Neural cell (in vitro differentiated cells): Measurements from ENCODE around the gene GCNT2. TPM values are rescaled to one million over a fixed set of nuclear protein-coding genes. Genes with fewer than 3 reads are reported as not detected.

Source experiments
- H2AFZ ChIP-seq: fragments of 200-600, 300-800 bp; sonication (generic), shearing (Covaris generic); 2 replicates; pipeline ENCODE4 v1.6.0; 2014; ENCODE audit warnings: low read depth, mild to moderate bottlenecking, antibody characterized with exemption, low read length, moderate library complexity
- H3F3A ChIP-seq: fragments of 200-600 bp; shearing (Covaris generic); 2 replicates; pipeline ENCODE4 v1.6.1; 2016; ENCODE audit warnings: mild to moderate bottlenecking, moderate library complexity, mixed read lengths, antibody characterized with exemption, low read length; ENCODE audit not compliant: insufficient read depth, poor library complexity, severe bottlenecking
- H3K27ac ChIP-seq: fragments of 200-600, 300-800 bp; sonication (generic), shearing (Covaris generic); 2 replicates; pipeline ENCODE4 v1.5.1; 2014; ENCODE audit warnings: mild to moderate bottlenecking, low read length, moderate library complexity
- H3K27me3 ChIP-seq: fragments of 300-800, 200-600 bp; sonication (generic), shearing (Covaris generic); 2 replicates; pipeline ENCODE4 v1.6.0; 2014; ENCODE audit warnings: mild to moderate bottlenecking, low read depth, low read length, moderate library complexity; ENCODE audit not compliant: insufficient read depth
- H3K36me3 ChIP-seq: fragments of 300-800, 200-600 bp; sonication (generic), shearing (Covaris generic); 2 replicates; pipeline ENCODE4 v1.5.1; 2014; ENCODE audit warnings: mild to moderate bottlenecking, antibody characterized with exemption, low read length, moderate library complexity; ENCODE audit not compliant: insufficient read depth
- H3K4me2 ChIP-seq: fragments of 300-800, 200-600 bp; sonication (generic), shearing (Covaris generic); 2 replicates; pipeline ENCODE4 v1.6.0; 2014; ENCODE audit warnings: mild to moderate bottlenecking, low read length
- H3K4me3 ChIP-seq: fragments of 300-800, 200-600 bp; sonication (generic), shearing (Covaris generic); 2 replicates; pipeline ENCODE4 v1.5.1; 2014; ENCODE audit warnings: mild to moderate bottlenecking, low read length, moderate library complexity
- H3K79me2 ChIP-seq: fragments of 200-600 bp; shearing (Covaris generic); replicated peaks from 2 replicates; pipeline ENCODE4 v1.6.0; 2014; ENCODE audit warnings: mild to moderate bottlenecking, low read length, moderate library complexity; ENCODE audit not compliant: insufficient read depth
- H3K9ac ChIP-seq: fragments of 300-800, 200-600 bp; sonication (generic), shearing (Covaris generic); 2 replicates; pipeline ENCODE4 v1.6.1; 2016; ENCODE audit warnings: mild to moderate bottlenecking, low read length, mixed read lengths
- H3K9me2 ChIP-seq: fragments of 200-600 bp; shearing (Covaris generic); 2 replicates; pipeline ENCODE4 v1.6.1; 2016; ENCODE audit warnings: mild to moderate bottlenecking, low read length, mixed read lengths; ENCODE audit not compliant: insufficient read depth
- H3K9me3 ChIP-seq: fragments of 200-600, 300-800 bp; sonication (generic), shearing (Covaris generic); 2 replicates; pipeline ENCODE4 v1.6.1; 2016; ENCODE audit warnings: mild to moderate bottlenecking, mixed run types, low read length, moderate library complexity, mixed read lengths
- H4K20me1 ChIP-seq: fragments of 200-600 bp; shearing (Covaris generic); 2 replicates; pipeline ENCODE4 v1.6.1; 2016; ENCODE audit warnings: mild to moderate bottlenecking, mixed run types; ENCODE audit not compliant: insufficient read depth
- CTCF ChIP-seq: fragments of 450-650 bp; IDR thresholded peaks from 2 replicates; pipeline ENCODE4 v1.5.1; 2014; ENCODE audit warnings: antibody characterized with exemption, mild to moderate bottlenecking, moderate library complexity; ENCODE audit not compliant: poor library complexity, severe bottlenecking
- EP300 ChIP-seq: fragments of 450-650 bp; conservative IDR thresholded peaks from 2 replicates; pipeline ENCODE4 v1.6.1; 2014; ENCODE audit warnings: antibody characterized with exemption, mild to moderate bottlenecking, moderate library complexity; ENCODE audit not compliant: poor library complexity, severe bottlenecking
- EZH2 ChIP-seq: fragments of 200-600, 300-800 bp; shearing (Covaris generic), sonication (generic); IDR thresholded peaks from 2 replicates; pipeline ENCODE4 v1.6.1; 2014; ENCODE audit warnings: antibody characterized with exemption, low read length, borderline replicate concordance, mild to moderate bottlenecking; ENCODE audit not compliant: insufficient read depth, poor library complexity, severe bottlenecking
- MXI1 ChIP-seq: fragments of 450-650 bp; conservative IDR thresholded peaks from 2 replicates; pipeline ENCODE4 v1.6.1; 2014; ENCODE audit warnings: antibody characterized with exemption, mild to moderate bottlenecking; ENCODE audit not compliant: poor library complexity, severe bottlenecking
- POLR2AphosphoS5 ChIP-seq: IDR thresholded peaks from 2 replicates; pipeline ENCODE4 v1.6.1; 2012
- RAD21 ChIP-seq: fragments of 450-650 bp; conservative IDR thresholded peaks from 2 replicates; pipeline ENCODE4 v1.6.1; 2014; ENCODE audit warnings: antibody characterized with exemption, mild to moderate bottlenecking, moderate library complexity
- REST ChIP-seq: IDR thresholded peaks from 2 replicates; pipeline ENCODE4 v1.6.1; 2012; ENCODE audit warnings: borderline replicate concordance
- SMC3 ChIP-seq: fragments of 450-650 bp; conservative IDR thresholded peaks from 2 replicates; pipeline ENCODE4 v1.6.1; 2014; ENCODE audit warnings: antibody characterized with exemption, mild to moderate bottlenecking, moderate library complexity; ENCODE audit not compliant: poor library complexity
- TAF1 ChIP-seq: IDR thresholded peaks from 2 replicates; pipeline ENCODE4 v1.6.1; 2012; ENCODE audit warnings: low read depth
- polyA plus RNA-seq: library from polyadenylated mRNA; depleted of rRNA; stranded (reverse); fragments of >200 nt; gene quantifications from 2 replicates; pipeline ENCODE4 v1.2.3, GENCODE V29; 2014

The GCNT2 gene
- polyA plus RNA-seq, 1 donor from 2014 or later = 9.4 TPM

GRCh38 chr6:10582774-10583508 is 61.8 kb downstream of the GCNT2 start:
- H3K27me3 ChIP-seq = no peaks in the 10 kb centered on the region
- no peak overlapping the region for H3K9ac ChIP-seq
- no peak for TF ChIP-seq SMC3
- no peak for TF ChIP-seq EP300
- TF ChIP-seq TAF1 = no peak
- no peak for TF ChIP-seq EZH2
- TF ChIP-seq REST = no peak
- no peak for TF ChIP-seq POLR2AphosphoS5
- no peak for TF ChIP-seq RAD21
- no peak for TF ChIP-seq CTCF
- TF ChIP-seq MXI1 = no peak

GRCh38 chr6:10583509-10583901 is 62.4 kb downstream of the GCNT2 start:
- Histone ChIP-seq H4K20me1 (no peaks in the 10 kb centered on the region), H3K9me2 (no peaks in the 10 kb centered on the region), H3K9me3 (no peaks in the 10 kb centered on the region), H3K79me2 (no peaks in the 10 kb centered on the region), H3K4me2 (no peak overlapping the region), H3K4me3 (no peak overlapping the region), H2AFZ (no peak overlapping the region), H3F3A (no peaks in the 10 kb centered on the region), H3K9ac (no peak overlapping the region), H3K27ac (no peak overlapping the region), H3K27me3 (no peaks in the 10 kb centered on the region), H3K36me3 (no peaks in the 10 kb centered on the region)
- no peak for TF ChIP-seq RAD21
- TF ChIP-seq EP300 = no peak
- TF ChIP-seq SMC3 = no peak
- TF ChIP-seq MXI1 = no peak

More at GRCh38 chr6:10582774-10583508, 61.8 kb downstream of the GCNT2 start:
- Histone ChIP-seq H3K79me2 (no peaks in the 10 kb centered on the region), H3F3A (no peaks in the 10 kb centered on the region), H3K9me3 (no peaks in the 10 kb centered on the region), H2AFZ (no peak overlapping the region), H3K4me3 (no peak overlapping the region), H3K36me3 (no peaks in the 10 kb centered on the region), H3K27ac (no peak overlapping the region), H3K9me2 (no peaks in the 10 kb centered on the region), H4K20me1 (no peaks in the 10 kb centered on the region), H3K4me2 (no peak overlapping the region)
